SK-N-SH (cell line): ENCODE data around the gene LIME1. TPM values are rescaled to one million over a fixed set of nuclear protein-coding genes. Genes with fewer than 3 reads are reported as not detected.

ENCODE experiments used
- CTCF ChIA-PET: fragments of 300-600, 350-600 bp; formaldehyde crosslinking; extraction: SDS; loops from one replicate; lab custom pipeline; 2021; lab: Yijun Ruan, JAX
- POLR2A ChIA-PET: fragments of 350-600 bp; sonication (Branson Sonifier 250); formaldehyde crosslinking; extraction: SDS; loops from one replicate; lab custom pipeline; 2020; ENCODE audit warnings: antibody characterized with exemption, inconsistent platforms; lab: Yijun Ruan, JAX
- DNase-seq: peaks from one replicate; pipeline ENCODE4 v3.0.0; 2012
- H2AFZ ChIP-seq: fragments of 200-600 bp; sonication (generic); 2 replicates; pipeline ENCODE4 v1.8.1; 2016; ENCODE audit warnings: antibody characterized with exemption, mild to moderate bottlenecking, low read depth
- H3F3A ChIP-seq: fragments of 200-600 bp; sonication (generic); replicated peaks from 2 replicates; pipeline ENCODE3; 2016; ENCODE audit warnings: antibody characterized with exemption, mild to moderate bottlenecking; ENCODE audit not compliant: insufficient read depth
- H3K27ac ChIP-seq, 2 experiments: fragments of 200-500 bp in 1 of 2; fragments of 200-600 bp in 1 of 2; sonication (Bioruptor generic) in 1 of 2; sonication (generic), shearing (Covaris generic) in 1 of 2; 2 replicates each; pipeline versions ENCODE4 v1.5.1 to v1.6.1; 2014 to 2016; ENCODE audit warnings: low read depth in 2 of 2, inconsistent platforms in 1 of 2, low read length in 1 of 2, mild to moderate bottlenecking in 1 of 2, mixed read lengths in 1 of 2
- H3K27me3 ChIP-seq: fragments of 200-600 bp; sonication (generic), shearing (Covaris generic); 2 replicates; pipeline ENCODE4 v1.6.1; 2016; ENCODE audit warnings: mixed run types; ENCODE audit not compliant: insufficient read depth
- H3K36me3 ChIP-seq, 2 experiments: fragments of 200-500 bp in 1 of 2; fragments of 200-600 bp in 1 of 2; sonication (Bioruptor generic) in 1 of 2; sonication (generic) in 1 of 2; replicated peaks in 1 of 2; 2 replicates each; pipeline versions ENCODE3 to v1.5.1; 2014 to 2016; ENCODE audit warnings: low read length in 1 of 2, mild to moderate bottlenecking in 1 of 2; ENCODE audit not compliant: insufficient read depth in 2 of 2, control insufficient read depth in 1 of 2
- H3K4me1 ChIP-seq, 2 experiments: fragments of 200-500 bp in 1 of 2; fragments of 200-600 bp in 1 of 2; sonication (Bioruptor generic) in 1 of 2; sonication (generic), shearing (Covaris generic) in 1 of 2; 2 replicates each; pipeline versions ENCODE4 v1.5.1 to v1.6.1; 2014 to 2016; ENCODE audit warnings: low read depth in 1 of 2, low read length in 1 of 2, mixed run types in 1 of 2; ENCODE audit not compliant: insufficient read depth in 2 of 2, control insufficient read depth in 1 of 2
- H3K4me2 ChIP-seq: fragments of 200-600 bp; sonication (generic), shearing (Covaris generic); 2 replicates; pipeline ENCODE4 v1.6.1; 2017; ENCODE audit warnings: mixed run types
- H3K4me3 ChIP-seq, 2 experiments: fragments of 200-500 bp in 1 of 2; fragments of 200-600 bp in 1 of 2; sonication (Bioruptor generic) in 1 of 2; sonication (generic), shearing (Covaris generic) in 1 of 2; 2 replicates each; pipeline versions ENCODE4 v1.5.1 to v1.8.1; 2014 to 2016; ENCODE audit warnings: low read depth in 2 of 2, inconsistent platforms in 1 of 2, low read length in 1 of 2, mild to moderate bottlenecking in 1 of 2, mixed read lengths in 1 of 2, moderate library complexity in 1 of 2
- H3K79me2 ChIP-seq: fragments of 200-600 bp; sonication (generic); 2 replicates; pipeline ENCODE4 v1.8.1; 2017; ENCODE audit warnings: mild to moderate bottlenecking; ENCODE audit not compliant: insufficient read depth
- H3K9ac ChIP-seq: fragments of 200-600 bp; sonication (generic); 2 replicates; pipeline ENCODE4 v1.6.1; 2017; ENCODE audit warnings: mixed run types
- H3K9me2 ChIP-seq: fragments of 200-600 bp; sonication (generic); 2 replicates; pipeline ENCODE4 v1.6.1; 2017; ENCODE audit warnings: mixed run types
- H3K9me3 ChIP-seq: fragments of 200-600 bp; sonication (generic); 2 replicates; pipeline ENCODE4 v1.6.1; 2017; ENCODE audit warnings: mixed run types, mild to moderate bottlenecking, moderate library complexity
- H4K20me1 ChIP-seq: fragments of 200-600 bp; sonication (generic); 2 replicates; pipeline ENCODE4 v1.6.1; 2017; ENCODE audit warnings: mild to moderate bottlenecking, mixed run types; ENCODE audit not compliant: insufficient read depth
- CHD2 ChIP-seq: fragments of 150-350 bp; IDR thresholded peaks from 2 replicates; pipeline ENCODE4 v1.6.1; 2018; ENCODE audit warnings: low read length; ENCODE audit not compliant: partially characterized antibody
- ELF1 ChIP-seq: IDR thresholded peaks from 2 replicates; pipeline ENCODE4 v1.4.0; 2012
- EZH2phosphoT487 ChIP-seq: fragments of 200-600 bp; sonication (generic); IDR thresholded peaks from 2 replicates; pipeline ENCODE4 v1.6.1; 2017; ENCODE audit warnings: low read depth, mixed run types, mild to moderate bottlenecking, antibody characterized with exemption, moderate library complexity, borderline replicate concordance
- FOSL2 ChIP-seq: IDR thresholded peaks from 2 replicates; pipeline ENCODE4 v1.4.0; 2012; ENCODE audit warnings: low read depth, mild to moderate bottlenecking, moderate library complexity, borderline replicate concordance
- FOXJ3 ChIP-seq: sonication (generic); formaldehyde crosslinking; IDR thresholded peaks from 2 replicates; pipeline ENCODE4 v1.5.1; 2020; ENCODE audit warnings: mild to moderate bottlenecking, missing genetic modification reagents
- FOXM1 ChIP-seq: IDR thresholded peaks from 2 replicates; pipeline ENCODE4 v1.4.0; 2012; ENCODE audit warnings: low read depth, mild to moderate bottlenecking
- GABPA ChIP-seq: IDR thresholded peaks from 2 replicates; pipeline ENCODE4 v1.4.0; 2012; ENCODE audit warnings: low read depth, mild to moderate bottlenecking
- GATA2 ChIP-seq: sonication (generic); formaldehyde crosslinking; IDR thresholded peaks from 2 replicates; pipeline ENCODE4 v1.5.0; 2020; ENCODE audit warnings: mild to moderate bottlenecking, missing genetic modification reagents
- JUND ChIP-seq: IDR thresholded peaks from 2 replicates; pipeline ENCODE4 v1.4.0; 2012
- MEF2A ChIP-seq: IDR thresholded peaks from 2 replicates; pipeline ENCODE4 v1.4.0; 2012; ENCODE audit warnings: low read depth, borderline replicate concordance
- NFIC ChIP-seq: IDR thresholded peaks from 2 replicates; pipeline ENCODE4 v1.4.0; 2012; ENCODE audit warnings: borderline replicate concordance
- POLR2AphosphoS5 ChIP-seq: IDR thresholded peaks from 2 replicates; pipeline ENCODE4 v1.6.1; 2012; ENCODE audit warnings: low read depth, low read length
- RCOR1 ChIP-seq: fragments of 150-350 bp; IDR thresholded peaks from 2 replicates; pipeline ENCODE4 v1.6.1; 2017; ENCODE audit warnings: antibody characterized with exemption, low read length
- RXRA ChIP-seq: IDR thresholded peaks from 2 replicates; pipeline ENCODE4 v1.4.0; 2012; ENCODE audit warnings: low read depth, mild to moderate bottlenecking, borderline replicate concordance
- SMC3 ChIP-seq: IDR thresholded peaks from 2 replicates; pipeline ENCODE4 v1.6.1; 2012; ENCODE audit warnings: low read depth, low read length, improper control_type of control experiment
- TAF1 ChIP-seq: IDR thresholded peaks from 2 replicates; pipeline ENCODE4 v1.6.1; 2012; ENCODE audit warnings: low read depth, mild to moderate bottlenecking, low read length, moderate library complexity, borderline replicate concordance
- TCF12 ChIP-seq: IDR thresholded peaks from 2 replicates; pipeline ENCODE4 v1.4.0; 2012
- TEAD4 ChIP-seq: IDR thresholded peaks from 2 replicates; pipeline ENCODE4 v1.4.0; 2012; ENCODE audit warnings: mild to moderate bottlenecking, borderline replicate concordance; ENCODE audit not compliant: insufficient read depth
- WGBS: methylation state at CpG from one replicate; pipeline ENCODE4 v1.1.6; 2017; ENCODE audit warnings: low lambda C conversion rate; 5-methylcytosine and 5-hydroxymethylcytosine counted together
- polyA plus RNA-seq, 3 experiments: library from polyadenylated mRNA; depleted of rRNA; stranded (reverse); fragments of >200 nt; gene quantifications; 2 replicates each; pipeline ENCODE4 v1.2.3, GENCODE V29; 2012
- TF ChIP-seq, protein P1 (sequence below): fragments of 150-350 bp; IDR thresholded peaks from 2 replicates; pipeline ENCODE4 v1.6.1; 2017; ENCODE audit warnings: antibody characterized with exemption, low read length, low read depth, borderline replicate concordance
- TF ChIP-seq, protein P2 (sequence below): IDR thresholded peaks from 2 replicates; pipeline ENCODE4 v1.6.1; 2012; ENCODE audit warnings: mild to moderate bottlenecking, low read depth, low read length, moderate library complexity
- TF ChIP-seq, protein P3 (sequence below): IDR thresholded peaks from 2 replicates; pipeline ENCODE4 v1.4.0; 2012; ENCODE audit warnings: low read depth, borderline replicate concordance

The LIME1 gene
- polyA plus RNA-seq, 1 of the 3 experiments (the other 2 are of a cell fraction): 10.9 TPM

DNA sequence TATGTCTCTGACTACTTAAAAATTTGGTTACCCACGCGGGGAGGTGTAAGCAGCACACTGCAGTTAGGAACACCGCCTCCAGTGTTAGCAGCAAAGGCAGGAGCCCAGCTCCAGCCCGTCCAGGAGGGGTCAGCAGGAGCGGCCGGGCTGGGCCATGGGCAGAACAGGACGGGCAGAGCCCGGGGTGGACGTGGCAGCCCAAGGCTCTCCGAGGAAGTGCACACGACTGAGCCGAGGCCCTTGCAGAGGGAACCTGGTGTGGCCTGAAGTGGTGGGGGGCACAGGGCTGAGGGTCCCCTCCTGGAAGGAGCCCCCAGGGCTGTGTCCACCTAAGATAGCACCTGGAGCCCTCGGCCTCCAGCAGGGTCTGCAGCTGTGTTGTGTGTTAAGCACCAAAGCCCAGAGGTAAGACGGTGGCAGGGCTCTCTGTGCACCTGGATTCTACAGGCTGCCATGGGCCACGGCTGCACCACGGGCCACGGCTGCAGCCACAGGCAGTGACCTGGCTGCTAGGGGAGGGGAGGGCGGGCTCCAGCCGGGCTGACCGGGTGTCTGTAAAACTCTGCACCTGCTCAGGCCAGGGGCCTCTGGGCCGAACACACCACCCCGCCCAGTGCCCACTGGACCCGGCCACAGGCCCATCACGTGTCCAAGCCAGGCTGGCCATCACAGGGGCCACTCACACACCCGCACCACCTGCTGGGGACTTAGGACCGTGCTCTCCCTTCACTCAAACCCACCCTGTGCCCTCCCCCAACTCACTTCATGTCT is 9.7 kb downstream of the LIME1 start:
- H3K9me3 ChIP-seq: no peaks in the 10 kb centered on the region
- H3K9me2 ChIP-seq: no peaks in the 10 kb centered on the region
- POLR2A ChIA-PET: no interaction called here
- H3K27me3 ChIP-seq: no peaks in the 10 kb centered on the region
- TF ChIP-seq FOXM1 (no peak), EZH2phosphoT487 (no peak), JUND (no peak)
- TF ChIP-seq, all 33 proteins: peak for 0
- CTCF ChIA-PET: interaction anchor here (3.6 kb wide), 1 partner anchor 29 kb away, joined by 16 read pairs; no protein-coding TSS in a partner anchor
- no peak overlapping the region for H3K27ac ChIP-seq
- H3K9ac ChIP-seq: no peak overlapping the region
- H3K4me1 ChIP-seq: peaks cover 0 to 9% of the 10 kb centered on the region in 2 experiments; a peak in 1 of 4 replicates
- H4K20me1 ChIP-seq: peaks cover 13% of the 10 kb centered on the region
- no peak overlapping the region for H3K4me3 ChIP-seq
- DNase-seq: peak; percentile 41
- 88% methylated on average over 6 of the region's 26 CpGs for WGBS
- H3F3A ChIP-seq: peaks cover 12% of the 10 kb centered on the region
- H3K4me2 ChIP-seq: no peak overlapping the region
- H3K79me2 ChIP-seq: peaks cover 11% of the 10 kb centered on the region
- no peak overlapping the region for H2AFZ ChIP-seq
- peaks cover 15 to 26% of the 10 kb centered on the region in 2 experiments for H3K36me3 ChIP-seq

DNA sequence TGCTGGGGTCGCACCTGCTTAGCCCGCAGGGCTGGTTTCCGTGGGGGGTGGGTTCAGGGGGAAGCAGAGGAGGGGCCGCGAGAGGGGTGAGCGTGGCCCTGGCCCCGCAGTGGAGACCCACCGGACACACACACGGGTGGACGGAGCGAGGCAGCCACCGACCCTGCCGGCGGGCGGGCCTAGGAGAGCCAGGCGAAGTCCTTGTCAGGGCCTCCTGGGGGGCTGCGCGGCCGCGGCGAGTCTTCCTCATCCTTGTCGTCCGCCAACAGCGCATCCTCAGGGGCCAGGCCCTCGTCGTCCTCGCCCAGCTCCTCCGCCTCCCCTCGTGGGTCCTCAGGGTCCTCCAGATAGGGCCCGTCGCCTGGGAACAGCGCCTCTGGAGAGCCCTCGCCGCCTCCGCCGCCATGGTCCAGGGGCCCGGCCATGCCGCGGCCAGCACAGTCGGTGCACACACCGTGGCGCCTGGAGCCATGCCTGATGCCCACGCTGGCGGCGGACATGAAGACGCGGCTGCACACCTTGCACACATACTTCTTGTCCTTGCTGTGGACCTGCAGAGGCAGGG is 10.4 kb downstream of the LIME1 start:
- WGBS: 95% methylated on average over 19 of the region's 47 CpGs
- H3K27ac ChIP-seq: no peak overlapping the region
- peaks cover 12% of the 10 kb centered on the region for H3F3A ChIP-seq
- no peak overlapping the region for H2AFZ ChIP-seq
- CTCF ChIA-PET: no interaction called here
- no peak overlapping the region for H3K4me3 ChIP-seq
- POLR2A ChIA-PET: no interaction called here
- peak; percentile 38 for DNase-seq
- peaks cover 0 to 2% of the 10 kb centered on the region in 2 experiments; a peak in 1 of 4 replicates for H3K4me1 ChIP-seq
- TF ChIP-seq, protein P1, sequence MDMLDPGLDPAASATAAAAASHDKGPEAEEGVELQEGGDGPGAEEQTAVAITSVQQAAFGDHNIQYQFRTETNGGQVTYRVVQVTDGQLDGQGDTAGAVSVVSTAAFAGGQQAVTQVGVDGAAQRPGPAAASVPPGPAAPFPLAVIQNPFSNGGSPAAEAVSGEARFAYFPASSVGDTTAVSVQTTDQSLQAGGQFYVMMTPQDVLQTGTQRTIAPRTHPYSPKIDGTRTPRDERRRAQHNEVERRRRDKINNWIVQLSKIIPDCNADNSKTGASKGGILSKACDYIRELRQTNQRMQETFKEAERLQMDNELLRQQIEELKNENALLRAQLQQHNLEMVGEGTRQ: no peak
- TF ChIP-seq MEF2A (no peak), GATA2 (CRISPR knock-in tag) (no peak), CHD2 (no peak), RCOR1 (no peak), RXRA (no peak), FOSL2 (no peak), POLR2AphosphoS5 (no peak), ELF1 (no peak), EZH2phosphoT487 (no peak), TEAD4 (no peak), NFIC (no peak), SMC3 (no peak), TCF12 (no peak), TAF1 (no peak), GABPA (no peak), FOXJ3 (CRISPR knock-in tag) (no peak)
- TF ChIP-seq, protein P2, sequence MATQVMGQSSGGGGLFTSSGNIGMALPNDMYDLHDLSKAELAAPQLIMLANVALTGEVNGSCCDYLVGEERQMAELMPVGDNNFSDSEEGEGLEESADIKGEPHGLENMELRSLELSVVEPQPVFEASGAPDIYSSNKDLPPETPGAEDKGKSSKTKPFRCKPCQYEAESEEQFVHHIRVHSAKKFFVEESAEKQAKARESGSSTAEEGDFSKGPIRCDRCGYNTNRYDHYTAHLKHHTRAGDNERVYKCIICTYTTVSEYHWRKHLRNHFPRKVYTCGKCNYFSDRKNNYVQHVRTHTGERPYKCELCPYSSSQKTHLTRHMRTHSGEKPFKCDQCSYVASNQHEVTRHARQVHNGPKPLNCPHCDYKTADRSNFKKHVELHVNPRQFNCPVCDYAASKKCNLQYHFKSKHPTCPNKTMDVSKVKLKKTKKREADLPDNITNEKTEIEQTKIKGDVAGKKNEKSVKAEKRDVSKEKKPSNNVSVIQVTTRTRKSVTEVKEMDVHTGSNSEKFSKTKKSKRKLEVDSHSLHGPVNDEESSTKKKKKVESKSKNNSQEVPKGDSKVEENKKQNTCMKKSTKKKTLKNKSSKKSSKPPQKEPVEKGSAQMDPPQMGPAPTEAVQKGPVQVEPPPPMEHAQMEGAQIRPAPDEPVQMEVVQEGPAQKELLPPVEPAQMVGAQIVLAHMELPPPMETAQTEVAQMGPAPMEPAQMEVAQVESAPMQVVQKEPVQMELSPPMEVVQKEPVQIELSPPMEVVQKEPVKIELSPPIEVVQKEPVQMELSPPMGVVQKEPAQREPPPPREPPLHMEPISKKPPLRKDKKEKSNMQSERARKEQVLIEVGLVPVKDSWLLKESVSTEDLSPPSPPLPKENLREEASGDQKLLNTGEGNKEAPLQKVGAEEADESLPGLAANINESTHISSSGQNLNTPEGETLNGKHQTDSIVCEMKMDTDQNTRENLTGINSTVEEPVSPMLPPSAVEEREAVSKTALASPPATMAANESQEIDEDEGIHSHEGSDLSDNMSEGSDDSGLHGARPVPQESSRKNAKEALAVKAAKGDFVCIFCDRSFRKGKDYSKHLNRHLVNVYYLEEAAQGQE: no peak
- TF ChIP-seq, protein P3, sequence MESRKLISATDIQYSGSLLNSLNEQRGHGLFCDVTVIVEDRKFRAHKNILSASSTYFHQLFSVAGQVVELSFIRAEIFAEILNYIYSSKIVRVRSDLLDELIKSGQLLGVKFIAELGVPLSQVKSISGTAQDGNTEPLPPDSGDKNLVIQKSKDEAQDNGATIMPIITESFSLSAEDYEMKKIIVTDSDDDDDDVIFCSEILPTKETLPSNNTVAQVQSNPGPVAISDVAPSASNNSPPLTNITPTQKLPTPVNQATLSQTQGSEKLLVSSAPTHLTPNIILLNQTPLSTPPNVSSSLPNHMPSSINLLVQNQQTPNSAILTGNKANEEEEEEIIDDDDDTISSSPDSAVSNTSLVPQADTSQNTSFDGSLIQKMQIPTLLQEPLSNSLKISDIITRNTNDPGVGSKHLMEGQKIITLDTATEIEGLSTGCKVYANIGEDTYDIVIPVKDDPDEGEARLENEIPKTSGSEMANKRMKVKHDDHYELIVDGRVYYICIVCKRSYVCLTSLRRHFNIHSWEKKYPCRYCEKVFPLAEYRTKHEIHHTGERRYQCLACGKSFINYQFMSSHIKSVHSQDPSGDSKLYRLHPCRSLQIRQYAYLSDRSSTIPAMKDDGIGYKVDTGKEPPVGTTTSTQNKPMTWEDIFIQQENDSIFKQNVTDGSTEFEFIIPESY: no peak
- peaks cover 6% of the 10 kb centered on the region for H4K20me1 ChIP-seq
- no peak overlapping the region for H3K4me2 ChIP-seq
- no peaks in the 10 kb centered on the region for H3K9me3 ChIP-seq
- H3K9ac ChIP-seq: no peak overlapping the region
- H3K79me2 ChIP-seq: peaks cover 4% of the 10 kb centered on the region; the same call in 1 of the 2 replicates
- peaks cover 15 to 23% of the 10 kb centered on the region in 2 experiments for H3K36me3 ChIP-seq
- no peaks in the 10 kb centered on the region for H3K9me2 ChIP-seq
- no peaks in the 10 kb centered on the region for H3K27me3 ChIP-seq
